ENCODE measurements around the gene SCNN1G. TPM values are rescaled to one million over a fixed set of nuclear protein-coding genes. Genes with fewer than 3 reads are reported as not detected.
"Not testable (repeated sequence)": the region's sequence is repeated elsewhere in the genome, so short reads cannot be mapped to it uniquely, and the experiment has no call there.

SCNN1G gene
- total RNA-seq, 3 donors from 2014 or later: 1.9 to 52.4 (median 4.2) TPM

- Histone ChIP-seq H3K9me3 (peaks cover 2% of the 10 kb centered on the region), H3K36me3 (ENCODE audit: low read depth) (no peaks in the 10 kb centered on the region), H3K4me1 (ENCODE audit: low read depth) (no peaks in the 10 kb centered on the region), H3K4me3 (no peak overlapping the region)
- DNase-seq (no peak), ATAC-seq (no peak)
- intact Hi-C loops (cut with DNase I, micrococcal nuclease): no loop called here
- TF ChIP-seq, protein P1, sequence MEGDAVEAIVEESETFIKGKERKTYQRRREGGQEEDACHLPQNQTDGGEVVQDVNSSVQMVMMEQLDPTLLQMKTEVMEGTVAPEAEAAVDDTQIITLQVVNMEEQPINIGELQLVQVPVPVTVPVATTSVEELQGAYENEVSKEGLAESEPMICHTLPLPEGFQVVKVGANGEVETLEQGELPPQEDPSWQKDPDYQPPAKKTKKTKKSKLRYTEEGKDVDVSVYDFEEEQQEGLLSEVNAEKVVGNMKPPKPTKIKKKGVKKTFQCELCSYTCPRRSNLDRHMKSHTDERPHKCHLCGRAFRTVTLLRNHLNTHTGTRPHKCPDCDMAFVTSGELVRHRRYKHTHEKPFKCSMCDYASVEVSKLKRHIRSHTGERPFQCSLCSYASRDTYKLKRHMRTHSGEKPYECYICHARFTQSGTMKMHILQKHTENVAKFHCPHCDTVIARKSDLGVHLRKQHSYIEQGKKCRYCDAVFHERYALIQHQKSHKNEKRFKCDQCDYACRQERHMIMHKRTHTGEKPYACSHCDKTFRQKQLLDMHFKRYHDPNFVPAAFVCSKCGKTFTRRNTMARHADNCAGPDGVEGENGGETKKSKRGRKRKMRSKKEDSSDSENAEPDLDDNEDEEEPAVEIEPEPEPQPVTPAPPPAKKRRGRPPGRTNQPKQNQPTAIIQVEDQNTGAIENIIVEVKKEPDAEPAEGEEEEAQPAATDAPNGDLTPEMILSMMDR (IDR thresholded peaks at IDR 0.05): no peak
Measured at GRCh38 chr16:23245268-23245667, 62.7 kb downstream of the SCNN1G start.

DNA sequence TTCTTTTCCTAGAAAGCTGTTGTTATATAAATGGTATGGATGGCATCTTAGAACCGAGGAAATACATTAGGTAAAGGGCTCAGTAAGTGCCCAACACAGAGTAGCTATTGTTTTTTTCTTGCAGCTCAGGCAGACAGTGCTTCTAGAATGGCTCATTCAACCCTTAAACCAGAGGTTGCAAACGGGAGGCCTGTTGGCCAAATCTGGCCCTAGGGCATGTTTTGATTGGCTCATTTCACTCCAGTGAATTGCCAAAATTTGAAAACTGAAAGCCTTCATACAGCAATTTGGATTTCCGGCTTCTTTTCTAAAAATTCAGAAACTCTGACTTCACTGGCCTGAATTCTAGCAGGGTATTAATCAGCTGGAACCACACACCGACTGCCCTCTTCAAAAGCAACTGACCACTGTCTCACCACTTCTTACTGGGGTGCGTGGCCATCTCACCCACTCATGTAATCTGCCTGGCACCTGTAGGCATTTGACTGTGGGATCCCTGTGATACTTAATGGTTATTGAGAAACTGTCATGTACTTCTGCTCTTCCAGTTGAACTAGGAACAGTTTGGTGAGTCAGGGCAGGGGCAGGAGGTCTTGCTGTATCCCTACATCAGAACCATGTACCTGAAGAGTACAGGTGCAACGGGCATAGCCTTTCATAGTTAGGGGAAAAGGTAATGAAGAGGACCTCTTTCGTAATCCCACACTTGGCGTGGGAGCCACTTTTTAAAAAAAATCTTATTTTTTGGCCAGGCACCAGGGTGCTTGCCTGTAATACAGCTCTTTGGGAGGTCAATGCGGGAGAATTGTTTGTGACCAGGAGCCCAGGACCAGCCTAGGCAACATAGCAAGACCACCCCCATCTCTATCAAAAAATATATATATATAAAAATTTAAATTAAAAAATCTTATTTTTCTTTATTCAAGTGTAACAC is 66.0 kb downstream of the SCNN1G start:
- ATAC-seq (no peak), DNase-seq (no peak)
- Histone ChIP-seq H3K4me3 (no peak overlapping the region), H3K4me1 (ENCODE audit: low read depth) (no peaks in the 10 kb centered on the region), H3K9me3 (peaks cover 2% of the 10 kb centered on the region), H3K36me3 (ENCODE audit: low read depth) (no peaks in the 10 kb centered on the region)
- intact Hi-C loops (cut with DNase I, micrococcal nuclease): no loop called here
- TF ChIP-seq, protein P1 (IDR thresholded peaks at IDR 0.05): no peak

DNA sequence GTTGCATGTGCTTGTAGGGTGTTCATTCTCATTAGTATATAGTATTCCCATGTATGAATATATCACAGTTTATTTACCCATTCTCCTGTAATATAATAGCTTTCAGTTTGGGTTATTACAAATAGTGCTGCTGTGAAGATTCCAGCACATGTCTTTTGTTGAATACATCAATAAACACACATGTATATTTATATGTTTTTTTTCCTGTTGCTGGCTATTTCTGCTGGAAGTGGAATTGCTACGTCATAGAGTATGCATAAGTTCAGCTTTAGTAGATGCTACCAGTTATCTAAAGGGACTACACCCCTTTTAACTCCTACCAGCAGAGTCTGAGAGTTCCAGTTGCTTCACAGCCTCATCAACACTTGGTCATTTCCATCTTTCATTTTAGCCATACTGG is 67.3 kb downstream of the SCNN1G start:
- Histone ChIP-seq H3K4me3 (no peak overlapping the region), H3K36me3 (ENCODE audit: low read depth) (no peaks in the 10 kb centered on the region), H3K4me1 (ENCODE audit: low read depth) (no peaks in the 10 kb centered on the region), H3K9me3 (no peaks in the 10 kb centered on the region)
- intact Hi-C loops (cut with DNase I, micrococcal nuclease): no loop called here
- ATAC-seq: no peak
- TF ChIP-seq, protein P1 (IDR thresholded peaks at IDR 0.05): no peak
- DNase-seq: no peak

- no peak for ATAC-seq
- Histone ChIP-seq H3K36me3 (ENCODE audit: low read depth) (no peaks in the 10 kb centered on the region), H3K4me1 (ENCODE audit: low read depth) (peaks cover 4% of the 10 kb centered on the region), H3K9me3 (no peaks in the 10 kb centered on the region), H3K4me3 (no peak overlapping the region)
- DNase-seq: no peak
- intact Hi-C loops (cut with DNase I, micrococcal nuclease): no loop called here
- TF ChIP-seq, protein P1 (IDR thresholded peaks at IDR 0.05): no peak
Measured at GRCh38 chr16:23252310-23252709, 69.8 kb downstream of the SCNN1G start.

- ATAC-seq; H3K36me3 ChIP-seq (ENCODE audit: low read depth); DNase-seq; H3K4me3 ChIP-seq; H3K4me1 ChIP-seq (ENCODE audit: low read depth); H3K9me3 ChIP-seq; intact Hi-C loops (cut with DNase I, micrococcal nuclease): not testable (repeated sequence)
Measured at GRCh38 chr16:23253650-23254049, 71.1 kb downstream of the SCNN1G start.

DNA sequence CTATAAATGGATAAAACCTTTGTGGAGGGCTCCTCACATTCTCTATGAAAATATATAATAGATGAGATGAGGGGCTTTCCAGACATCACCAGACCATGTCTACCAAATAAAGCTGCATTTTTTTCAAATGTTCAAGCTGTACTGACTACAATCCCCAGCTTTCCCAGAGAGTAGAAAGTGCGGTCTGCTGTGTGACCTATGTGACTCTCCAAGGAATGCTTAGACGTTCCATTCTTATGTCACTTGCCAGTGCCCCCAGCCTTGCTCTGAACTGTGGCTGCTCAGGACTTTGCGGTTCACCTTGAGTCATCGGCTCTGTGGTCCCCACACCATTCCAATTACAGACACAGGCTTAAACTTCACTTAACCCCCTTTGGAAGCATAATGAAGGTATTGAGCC is 71.8 kb downstream of the SCNN1G start:
- TF ChIP-seq, protein P1 (IDR thresholded peaks at IDR 0.05): no peak
- no peaks in the 10 kb centered on the region for H3K9me3 ChIP-seq

More for the DNA sequence above, 71.8 kb downstream of the SCNN1G start:
- no peak overlapping the region for H3K4me3 ChIP-seq
- H3K4me1 ChIP-seq (ENCODE audit: low read depth): peaks cover 16% of the 10 kb centered on the region
- intact Hi-C loops (cut with DNase I, micrococcal nuclease): no loop called here
- DNase-seq (no peak), ATAC-seq (no peak)
- H3K36me3 ChIP-seq (ENCODE audit: low read depth): no peaks in the 10 kb centered on the region

Measured in mucosa of descending colon (tissue), 3 donors.